NCI-H1436 treated with DMSO at 0.1 percent for 48 hours (cell line): Measurements from ENCODE around the gene DLG2.
"Not testable (repeated sequence)": the region's sequence is repeated elsewhere in the genome, so short reads cannot be mapped to it uniquely, and the experiment has no call there.

ENCODE experiments used
- DNase-seq: peaks from one replicate; lab custom pipeline; 2025; lab: John Stamatoyannopoulos, UW

DLG2 gene

DNA sequence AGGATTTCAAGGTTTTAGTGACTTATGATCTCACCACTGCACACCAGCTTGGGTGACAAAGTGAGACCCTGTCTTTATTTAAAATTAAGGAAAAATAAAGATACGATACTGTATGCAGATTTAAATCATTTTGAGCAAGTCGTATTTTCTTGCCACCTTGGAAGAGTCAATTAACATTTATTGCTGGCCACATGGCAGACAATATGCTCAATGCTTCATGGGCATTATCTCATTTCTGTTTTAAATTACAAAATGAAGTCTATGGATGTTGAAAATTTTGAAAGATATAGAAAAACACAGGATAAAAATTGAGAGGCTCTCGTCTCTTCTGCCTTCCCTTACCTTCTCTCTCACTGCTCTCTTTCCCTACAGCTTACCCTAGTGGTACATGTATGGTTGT, 1992.0 kb downstream of the DLG2 start:
- no peak for DNase-seq

DNA sequence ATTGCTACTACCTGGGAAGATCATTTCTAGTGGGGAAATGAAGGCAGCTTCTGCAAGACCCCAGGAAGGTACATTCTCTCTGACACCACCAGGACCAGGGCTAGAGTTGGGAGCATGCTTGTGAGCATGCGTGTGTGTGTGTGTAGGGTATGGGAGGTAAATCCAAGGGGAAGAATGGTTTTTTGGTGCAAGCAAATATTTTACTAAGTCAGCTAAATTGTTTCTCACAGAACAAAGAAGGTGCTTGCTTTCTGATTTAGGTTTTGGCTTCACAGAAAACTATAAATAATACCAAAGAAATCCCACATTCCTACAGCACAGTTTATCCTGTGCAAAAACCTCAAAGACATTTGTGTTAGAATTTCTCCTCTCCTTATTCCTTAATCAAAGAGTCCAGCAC, 1996.9 kb downstream of the DLG2 start:
- DNase-seq = no peak

DNA sequence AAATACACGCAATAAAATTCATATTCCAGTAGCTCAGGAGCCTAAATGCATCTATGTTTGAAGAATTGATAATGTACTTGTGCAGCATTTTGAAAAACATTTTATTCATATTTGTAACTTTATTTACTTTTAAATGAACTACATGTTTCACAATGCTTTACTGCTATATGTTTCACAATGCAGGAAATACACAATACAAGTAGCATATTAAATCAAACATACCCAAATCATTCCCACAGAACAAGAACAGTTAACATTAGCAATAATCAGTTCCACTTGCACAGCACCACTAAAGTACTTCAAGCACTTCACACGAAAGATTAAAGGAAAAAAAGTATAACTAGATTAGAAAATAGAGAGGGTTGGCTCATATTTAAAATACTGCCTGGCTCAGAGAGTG, 1997.4 kb downstream of the DLG2 start:
- no peak for DNase-seq

DNA sequence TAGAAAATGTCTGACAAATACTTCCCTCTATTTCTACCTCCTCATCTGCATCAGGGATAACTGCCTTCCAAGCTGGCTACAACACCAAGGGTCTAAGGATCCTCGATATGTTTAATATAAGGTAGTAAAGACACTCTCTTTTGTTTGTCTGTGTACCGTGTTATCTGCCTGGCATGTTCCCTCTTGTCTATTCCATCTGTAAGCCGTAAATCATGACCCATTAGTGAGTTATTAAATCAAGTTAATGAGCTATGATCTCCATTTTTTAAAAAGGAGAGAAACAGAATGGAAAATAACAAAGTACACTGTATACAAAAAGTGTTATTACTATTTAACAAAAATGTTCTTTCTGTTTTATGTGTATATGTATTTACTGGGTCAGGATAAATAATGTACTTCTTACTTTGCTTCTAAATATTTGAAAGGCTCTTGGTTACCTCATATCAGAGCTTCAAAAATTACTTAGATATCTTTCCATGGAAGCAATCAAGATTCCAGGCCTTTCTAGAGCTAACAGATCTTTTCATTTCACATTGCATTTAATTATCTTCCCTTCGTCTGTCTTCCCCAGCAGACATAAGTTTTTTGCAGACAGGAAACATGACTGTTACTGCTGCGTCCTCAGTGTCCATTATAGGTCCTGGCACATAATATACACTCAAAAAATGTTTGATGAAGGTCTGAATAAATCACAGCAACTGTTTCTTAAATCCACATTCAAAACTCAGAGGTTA, 1998.4 kb downstream of the DLG2 start:
- DNase-seq = peak; percentile 80

DNA sequence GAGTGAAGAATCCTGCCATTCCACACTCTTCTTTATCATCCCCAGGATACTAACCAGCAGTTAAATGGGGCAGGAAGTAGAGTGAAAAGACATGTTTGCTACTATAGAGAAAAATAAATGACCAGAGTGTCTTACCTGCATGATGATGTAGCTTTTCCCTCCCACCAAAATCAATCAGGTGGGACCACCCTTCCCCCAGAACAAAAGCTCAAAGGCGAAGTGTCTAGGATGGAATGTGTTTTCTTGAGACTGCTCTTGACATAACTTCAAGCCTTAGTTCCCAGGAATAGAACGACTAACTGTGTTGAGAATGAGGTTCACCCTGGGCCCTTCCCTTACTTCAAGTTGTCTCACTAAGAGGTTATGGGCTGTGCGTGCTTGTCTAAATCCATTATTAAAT, 2001.8 kb downstream of the DLG2 start:
- no peak for DNase-seq

DNA sequence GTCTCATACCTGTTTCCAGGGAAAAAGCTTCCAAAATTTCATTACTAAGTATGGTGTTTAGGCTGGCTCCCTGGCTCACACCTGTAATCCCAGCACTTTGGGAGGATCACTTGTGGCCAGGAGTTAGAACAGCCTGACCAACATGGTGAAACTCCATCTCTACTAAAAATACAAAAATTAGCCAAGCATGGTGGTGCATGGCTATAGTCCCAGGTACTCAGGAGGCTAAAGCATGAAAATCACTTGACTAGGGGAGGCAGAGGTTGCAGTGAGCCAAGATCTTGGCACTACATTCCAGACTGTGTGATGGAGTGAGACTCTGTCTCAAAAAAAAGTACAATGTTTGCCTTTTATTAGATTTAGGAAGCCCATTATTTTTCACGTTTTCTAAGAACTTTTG, 2009.5 kb downstream of the DLG2 start:
- no peak for DNase-seq

DNA sequence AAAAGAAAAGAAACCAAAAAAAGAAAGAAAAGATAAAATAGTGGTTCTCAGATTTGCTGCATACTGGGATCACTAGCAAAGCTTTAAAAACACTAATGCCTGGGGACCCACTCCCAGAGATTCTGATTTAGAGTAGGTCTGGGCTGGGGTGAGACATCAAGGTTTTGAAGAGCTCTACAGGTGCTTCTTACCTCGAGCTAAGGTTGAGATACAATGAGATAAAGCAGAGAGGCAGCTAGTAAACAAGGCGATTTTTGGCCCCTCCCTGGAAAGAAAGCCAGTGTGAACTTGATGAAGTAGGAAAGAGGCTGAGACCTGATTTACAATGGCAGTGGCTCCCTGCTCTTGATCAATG, 2013.4 kb downstream of the DLG2 start:
- no peak for DNase-seq

DNA sequence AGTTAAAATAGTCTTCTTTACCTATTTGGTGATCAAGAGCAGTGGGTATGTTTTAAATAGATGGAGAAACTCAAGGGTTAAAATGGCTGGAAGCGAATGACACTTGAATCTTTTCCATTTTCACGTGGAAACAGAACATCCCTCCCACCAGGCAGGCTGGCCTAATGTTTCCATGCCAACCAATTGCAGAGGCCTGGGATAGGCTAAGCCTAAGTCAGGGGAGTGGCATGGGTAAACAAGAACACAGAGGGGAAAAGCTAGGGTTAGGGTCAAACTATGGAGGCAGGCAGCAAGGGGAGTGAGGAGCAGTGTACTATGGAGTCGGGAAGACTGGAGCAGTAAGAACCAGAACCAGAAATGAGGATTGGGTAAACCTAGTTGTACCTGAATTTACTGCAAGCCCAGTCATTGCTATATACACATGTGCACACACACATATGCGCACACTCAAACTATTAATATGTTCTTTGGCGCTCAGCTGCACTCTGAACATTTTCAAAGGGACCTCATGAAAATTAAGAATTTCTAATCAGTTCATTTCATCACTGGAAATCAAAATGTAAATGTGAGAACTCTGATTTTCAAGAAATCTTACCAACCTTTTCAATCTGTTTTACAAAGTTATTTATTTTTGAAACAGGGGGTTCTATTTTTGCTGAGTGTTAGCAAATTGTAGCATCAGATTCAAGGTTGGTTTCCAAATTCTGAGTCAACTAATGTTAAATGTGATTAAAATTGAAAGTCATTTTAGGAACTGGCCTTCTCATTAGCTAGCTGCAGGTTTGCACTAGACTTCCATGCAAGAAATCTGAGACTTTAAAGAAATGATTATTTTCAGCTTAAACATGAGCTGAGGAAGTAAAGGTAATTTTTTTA, 2014.0 kb downstream of the DLG2 start:
- peak; percentile 53 for DNase-seq

DNA sequence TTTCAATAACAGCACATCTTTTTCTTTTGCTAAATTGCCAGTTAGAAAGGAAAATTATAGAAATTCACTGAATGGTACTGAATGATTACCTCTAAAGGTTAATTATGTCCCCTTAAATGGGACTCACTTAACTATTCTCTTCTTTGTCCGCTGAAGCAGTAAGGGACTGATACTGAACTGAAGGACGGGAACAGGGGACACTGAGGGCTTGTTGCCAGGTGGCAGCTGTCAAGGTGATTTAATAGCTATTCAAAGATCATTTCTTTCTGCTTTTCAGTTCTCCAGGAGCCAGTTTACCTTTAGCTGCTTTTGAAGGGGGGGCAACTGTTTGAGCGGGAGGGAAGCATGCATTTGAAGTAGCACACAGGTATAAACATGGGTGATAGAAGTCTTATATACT, 2015.5 kb downstream of the DLG2 start:
- DNase-seq = peak; percentile 100

DNA sequence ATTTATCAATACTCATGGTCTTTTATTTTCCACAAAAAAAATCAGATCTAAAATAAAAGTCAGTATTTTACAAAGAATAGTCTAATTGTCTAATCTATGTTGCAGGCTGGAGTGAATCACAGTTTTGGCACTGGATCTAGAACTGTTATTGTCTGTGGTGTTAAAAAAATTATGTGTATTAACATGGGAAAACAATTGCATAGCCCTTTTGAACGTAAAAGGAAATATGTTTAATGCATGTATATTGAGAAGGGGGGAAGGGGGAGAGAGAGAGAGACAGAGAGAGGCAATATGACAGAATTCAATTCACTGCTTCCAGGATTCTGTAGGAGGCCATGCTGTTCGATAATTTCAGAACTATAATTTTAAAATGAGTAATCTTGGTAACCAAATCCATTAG, 2016.1 kb downstream of the DLG2 start:
- DNase-seq = no peak

DNA sequence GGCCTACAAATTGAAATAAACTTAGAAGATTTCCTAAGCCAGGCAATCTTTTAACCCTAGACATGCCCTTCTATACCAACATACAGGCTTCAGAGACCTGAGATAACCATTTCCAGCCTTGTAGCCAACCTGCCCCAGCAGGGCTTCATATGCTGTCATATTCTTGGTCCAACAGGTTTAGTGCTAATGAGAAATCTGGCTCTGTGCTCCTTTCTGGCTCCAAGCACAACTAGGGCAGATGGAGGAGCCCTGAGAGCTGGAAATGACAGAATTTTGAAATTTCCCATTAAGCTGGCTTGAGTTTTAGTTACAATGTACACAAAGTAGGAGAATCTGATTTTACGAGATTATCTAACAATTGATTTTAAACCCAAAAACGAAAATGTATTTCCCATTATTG, 2018.0 kb downstream of the DLG2 start:
- DNase-seq = no peak

DNA sequence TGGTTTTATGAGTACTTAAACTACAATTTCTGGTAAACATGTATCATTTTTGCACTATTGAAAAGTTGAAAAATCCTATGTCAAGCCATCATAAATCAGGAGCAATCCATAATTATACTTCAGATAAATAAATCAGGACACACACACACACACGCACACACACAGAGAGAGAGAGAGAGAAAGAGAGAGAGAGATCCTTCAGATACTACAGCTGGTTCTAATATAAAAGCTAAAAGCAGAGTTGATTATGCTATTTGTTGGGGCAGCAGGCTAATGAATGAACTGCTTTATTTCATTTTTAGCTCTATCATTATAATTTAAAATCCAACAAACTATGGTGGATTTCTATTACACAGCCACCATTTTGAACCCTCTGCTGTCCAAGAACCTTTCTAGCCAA, 2018.6 kb downstream of the DLG2 start:
- DNase-seq = no peak

DNA sequence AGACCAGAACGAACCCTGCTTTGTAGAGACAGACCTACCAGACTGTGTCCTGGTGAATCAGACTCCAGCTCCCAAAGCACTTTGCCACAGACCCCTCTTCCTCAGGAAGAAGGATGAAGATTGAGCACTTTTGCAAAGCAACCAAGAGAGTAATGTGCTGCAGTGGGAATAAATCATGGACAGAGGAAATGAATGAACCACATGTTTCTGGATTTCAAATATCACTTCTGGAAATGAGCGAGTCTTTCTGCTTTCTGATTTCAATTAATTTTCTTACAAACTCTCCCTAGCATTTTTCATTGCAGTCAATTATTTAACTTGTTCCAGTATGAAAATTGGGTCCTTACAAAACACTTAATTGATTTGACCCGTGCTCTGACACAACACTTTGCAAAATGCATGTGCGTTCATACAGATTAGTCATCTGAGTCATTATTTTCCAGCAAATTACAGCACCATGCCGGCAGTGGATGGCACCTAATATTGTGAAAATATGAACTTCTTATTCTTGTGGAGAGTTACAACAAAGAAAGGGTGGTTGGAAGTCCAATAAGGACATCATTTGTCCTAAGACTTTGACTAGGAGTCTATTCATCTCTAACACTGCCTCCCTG, 2025.1 kb downstream of the DLG2 start:
- DNase-seq = no peak

DNA sequence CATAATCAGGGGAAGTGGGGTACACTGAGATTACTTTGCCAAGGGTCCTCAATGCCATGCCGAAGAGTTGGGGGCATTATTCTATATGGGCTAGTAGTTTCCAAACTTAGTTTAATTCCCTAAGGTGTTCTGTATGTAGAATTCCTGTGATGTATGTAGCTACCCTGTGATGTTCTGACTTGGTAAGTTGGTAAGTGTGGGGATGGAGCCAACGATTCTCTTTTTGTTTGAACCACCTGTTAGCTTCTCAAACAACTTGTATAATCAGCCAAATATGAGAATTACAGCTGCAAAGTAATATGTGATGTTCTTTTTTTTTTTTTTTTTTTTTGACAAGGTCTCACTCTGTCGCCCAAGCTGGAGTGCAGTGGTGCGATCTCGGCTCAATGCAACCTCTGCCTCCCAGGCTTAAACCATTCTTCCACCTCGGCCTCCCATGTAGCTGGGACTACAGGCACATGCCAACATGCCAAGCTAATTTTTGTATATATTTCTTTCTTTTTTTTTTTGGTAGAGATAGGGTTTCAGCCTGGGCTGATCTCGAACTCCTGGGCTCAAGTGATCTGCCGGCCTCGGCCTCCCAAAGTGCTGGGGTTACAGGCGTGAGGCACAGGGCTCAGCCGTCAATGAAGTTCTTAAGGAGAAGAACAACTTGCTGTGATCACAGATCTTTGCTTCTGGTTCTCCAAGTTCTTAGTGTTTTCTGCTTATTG, 2025.8 kb downstream of the DLG2 start:
- no peak for DNase-seq

DNA sequence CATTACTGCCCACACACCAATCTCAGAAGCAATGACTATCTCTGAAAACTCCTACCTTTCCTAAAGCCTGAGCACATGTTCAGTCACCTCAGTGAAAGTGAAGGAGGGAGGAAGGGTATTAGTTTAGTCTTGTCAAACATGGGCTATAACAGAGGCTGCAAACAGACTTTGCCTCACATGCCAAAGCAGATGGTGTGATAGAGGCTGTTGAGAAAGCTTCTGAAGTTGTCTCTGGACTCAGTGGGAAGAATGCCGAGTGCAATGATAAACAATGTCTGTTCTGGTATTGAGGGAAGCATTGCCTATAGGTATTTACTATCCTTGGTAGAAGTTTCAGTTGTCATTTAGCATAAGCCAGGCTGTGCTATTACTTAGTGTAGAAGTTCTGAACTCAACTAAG, 2026.5 kb downstream of the DLG2 start:
- DNase-seq = no peak

DNA sequence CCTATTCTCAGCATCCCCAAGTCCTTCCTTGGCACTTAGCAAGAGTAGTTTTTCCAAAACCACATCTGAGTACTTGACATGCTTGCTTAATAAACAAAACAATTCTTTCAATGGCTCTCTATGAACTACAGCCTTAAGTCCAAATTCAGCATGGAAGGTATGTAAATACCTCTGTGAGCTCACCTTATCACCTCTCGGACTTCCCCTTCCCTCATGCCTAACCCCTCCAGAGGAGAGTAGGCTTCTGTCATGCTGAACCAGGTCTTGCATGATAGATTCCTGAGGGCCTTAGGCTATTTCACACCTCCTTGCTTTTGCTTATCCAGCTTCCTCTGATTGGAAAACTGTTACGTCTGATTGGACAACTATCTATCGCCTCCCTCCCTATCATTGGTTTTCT, 2028.1 kb downstream of the DLG2 start:
- DNase-seq = no peak

DNA sequence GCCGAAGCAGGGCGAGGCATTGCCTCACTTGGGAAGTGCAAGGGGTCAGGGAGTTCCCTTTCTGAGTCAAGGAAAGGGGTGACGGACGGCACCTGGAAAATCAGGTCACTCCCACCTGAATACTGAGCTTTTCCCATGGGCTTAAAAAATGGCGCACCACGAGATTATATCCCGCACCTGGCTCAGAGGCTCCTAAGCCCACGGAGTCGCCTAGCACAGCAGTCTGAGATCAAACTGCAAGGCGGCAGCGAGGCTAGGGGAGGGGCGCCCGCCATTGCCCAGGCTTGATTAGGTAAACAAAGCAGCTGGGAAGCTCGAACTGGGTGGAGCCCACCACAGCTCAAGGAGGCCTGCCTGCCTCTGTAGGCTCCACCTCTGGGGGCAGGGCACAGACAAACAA, 2039.3 kb downstream of the DLG2 start:
- not testable (repeated sequence) for DNase-seq

DNA sequence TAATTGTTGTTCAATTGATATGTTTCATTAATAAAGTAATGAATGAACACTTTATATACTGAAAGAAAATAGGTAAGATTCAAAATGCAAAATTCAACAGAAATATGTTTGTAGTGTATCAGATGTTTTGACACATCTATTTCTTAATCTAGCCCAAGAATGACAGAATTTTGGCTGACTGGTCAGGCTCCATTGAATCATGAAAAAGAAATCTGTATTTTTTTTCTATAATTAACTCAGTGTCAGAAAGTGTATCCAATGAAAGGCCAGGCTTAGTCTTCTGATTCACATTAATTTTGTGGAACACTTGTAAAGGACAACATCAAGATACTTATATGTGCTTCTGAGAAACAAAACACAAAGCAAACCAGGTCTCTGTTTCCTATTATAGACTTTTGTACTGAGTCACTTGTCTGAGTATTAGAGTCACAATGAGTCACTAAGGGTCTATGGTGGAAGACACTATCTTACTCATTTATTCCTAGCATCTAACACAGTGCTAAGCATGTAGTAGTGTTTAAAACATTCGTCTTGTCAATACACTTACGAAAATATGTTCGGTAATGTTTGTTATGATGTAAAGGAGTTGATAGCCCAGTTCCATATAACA, 2043.3 kb downstream of the DLG2 start:
- no peak for DNase-seq

DNA sequence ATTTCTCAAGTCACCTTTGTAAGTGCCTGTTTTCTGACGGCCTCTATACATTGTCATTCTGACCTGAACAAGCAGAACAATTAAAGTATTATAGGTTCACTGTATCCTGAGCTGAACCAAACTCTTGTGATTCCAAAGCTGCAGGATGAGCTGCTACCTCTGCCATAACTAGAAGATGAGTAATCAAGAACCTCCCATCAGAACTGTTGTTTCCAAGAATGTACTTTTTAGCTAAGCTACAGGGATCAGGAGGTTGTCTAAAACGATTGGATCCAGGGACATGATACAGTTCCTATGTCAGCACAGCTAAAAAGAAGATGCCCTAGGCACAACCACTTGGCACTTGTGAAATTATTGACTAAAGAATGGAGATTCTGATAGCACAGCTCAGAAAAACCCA, 2052.6 kb downstream of the DLG2 start:
- DNase-seq = no peak

DNA sequence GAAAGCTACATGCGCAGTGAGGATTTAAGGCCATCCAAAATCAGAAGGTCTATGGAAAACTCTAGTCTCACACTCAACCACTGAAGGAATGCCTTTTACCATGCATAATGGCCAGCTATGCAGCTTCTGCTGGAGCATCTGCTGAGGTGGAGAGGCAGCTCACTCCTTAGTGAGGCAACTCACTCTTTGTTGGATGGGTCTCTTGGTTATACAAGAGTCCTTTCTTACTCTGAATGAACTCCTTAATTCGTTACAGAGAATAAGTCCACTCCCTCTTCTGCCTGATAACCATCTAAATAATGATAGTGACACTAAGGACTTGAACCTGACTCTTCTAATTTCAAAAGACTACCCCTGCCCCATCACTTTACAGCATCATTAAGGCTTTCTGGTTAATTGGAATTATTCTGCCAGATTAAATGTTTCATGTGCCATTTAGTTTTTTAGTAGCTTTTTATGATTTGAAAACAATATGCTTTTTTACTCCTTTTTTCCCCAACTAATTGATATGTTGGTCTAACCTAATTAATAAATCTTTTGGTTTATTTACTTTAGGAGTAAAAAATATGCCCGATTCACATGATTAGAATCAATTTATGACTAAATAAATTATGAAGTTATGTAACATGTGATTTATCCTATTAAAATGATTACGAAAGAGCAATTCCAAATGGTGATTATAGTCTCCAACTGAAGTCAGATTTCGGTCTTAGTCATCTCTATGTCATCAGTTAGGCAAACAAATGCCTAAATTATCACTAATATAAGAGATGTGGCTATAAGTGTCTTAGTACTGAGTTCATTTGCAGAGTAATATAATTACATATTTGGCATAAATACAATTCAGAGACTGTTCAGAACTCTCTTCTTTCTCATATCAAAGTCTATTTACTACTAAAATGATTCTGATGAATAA, 2054.3 kb downstream of the DLG2 start:
- DNase-seq = no peak

DNA sequence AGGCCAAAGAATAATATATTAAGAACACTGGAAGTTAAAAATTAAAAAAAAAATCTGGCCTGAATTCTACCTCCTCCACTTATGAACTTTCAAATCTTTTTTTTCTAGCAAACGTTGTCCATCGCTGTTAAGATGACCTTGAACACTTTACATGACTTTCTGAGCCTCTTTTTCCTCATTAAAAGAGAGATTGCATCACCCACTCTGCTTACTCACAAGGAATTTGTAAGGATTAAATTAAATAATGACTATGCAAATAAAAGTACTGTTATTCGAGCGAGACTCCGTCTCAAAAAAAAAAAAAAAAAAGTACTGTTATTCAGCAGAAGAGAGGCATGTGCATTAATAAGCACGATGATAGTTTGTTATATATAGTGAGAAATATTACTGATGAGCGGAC, 2055.8 kb downstream of the DLG2 start:
- no peak for DNase-seq
